Gastrocnemius medialis (tissue), 4 donors: ENCODE data around the gene ECT2L.

ENCODE experiments used
- POLR2A ChIP-seq, 2 donors: fragments of 450-650 bp; IDR thresholded peaks; one replicate each; pipeline ENCODE4 v1.6.1; 2017; ENCODE audit warnings: antibody characterized with exemption in 2 of 2, mild to moderate bottlenecking in 2 of 2, moderate library complexity in 2 of 2
- TF ChIP-seq, protein P1 (sequence below), 5 experiments: fragments of 450-650 bp in 3 of 5; fragments of 200-600 bp in 2 of 5; sonication (generic) in 2 of 5; IDR thresholded peaks in 4 of 5; conservative IDR thresholded peaks in 1 of 5; 1 replicate in 4 of 5; 2 replicates in 1 of 5; pipeline ENCODE4 v1.5.1; 2016 to 2019; ENCODE audit warnings: antibody characterized with exemption in 5 of 5, mild to moderate bottlenecking in 3 of 5, moderate library complexity in 3 of 5

DNA sequence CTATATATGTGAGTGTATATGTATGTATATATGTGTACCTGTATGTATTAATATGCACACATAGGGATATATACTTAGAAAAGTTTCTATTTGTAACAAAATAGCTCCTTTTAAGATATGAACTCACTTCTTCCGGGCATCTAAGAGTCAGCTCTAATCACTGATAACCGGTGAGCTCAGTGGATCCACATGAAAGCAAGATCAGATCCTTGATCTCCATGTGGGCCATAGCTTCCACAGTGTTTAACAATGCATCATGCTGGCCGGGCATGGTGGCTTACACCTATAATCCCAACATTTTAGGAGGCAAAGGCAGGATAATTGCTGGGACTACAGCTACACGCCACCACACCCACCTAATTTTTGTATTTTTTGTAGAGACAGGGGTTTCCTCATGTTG lies 52.6 kb downstream of the ECT2L start:
- TF ChIP-seq, protein P1, sequence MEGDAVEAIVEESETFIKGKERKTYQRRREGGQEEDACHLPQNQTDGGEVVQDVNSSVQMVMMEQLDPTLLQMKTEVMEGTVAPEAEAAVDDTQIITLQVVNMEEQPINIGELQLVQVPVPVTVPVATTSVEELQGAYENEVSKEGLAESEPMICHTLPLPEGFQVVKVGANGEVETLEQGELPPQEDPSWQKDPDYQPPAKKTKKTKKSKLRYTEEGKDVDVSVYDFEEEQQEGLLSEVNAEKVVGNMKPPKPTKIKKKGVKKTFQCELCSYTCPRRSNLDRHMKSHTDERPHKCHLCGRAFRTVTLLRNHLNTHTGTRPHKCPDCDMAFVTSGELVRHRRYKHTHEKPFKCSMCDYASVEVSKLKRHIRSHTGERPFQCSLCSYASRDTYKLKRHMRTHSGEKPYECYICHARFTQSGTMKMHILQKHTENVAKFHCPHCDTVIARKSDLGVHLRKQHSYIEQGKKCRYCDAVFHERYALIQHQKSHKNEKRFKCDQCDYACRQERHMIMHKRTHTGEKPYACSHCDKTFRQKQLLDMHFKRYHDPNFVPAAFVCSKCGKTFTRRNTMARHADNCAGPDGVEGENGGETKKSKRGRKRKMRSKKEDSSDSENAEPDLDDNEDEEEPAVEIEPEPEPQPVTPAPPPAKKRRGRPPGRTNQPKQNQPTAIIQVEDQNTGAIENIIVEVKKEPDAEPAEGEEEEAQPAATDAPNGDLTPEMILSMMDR (IDR thresholded peaks at IDR 0.05 in 4 of 5, conservative IDR thresholded peaks at IDR 0.05 in 1 of 5): no peak
- no peak for TF ChIP-seq POLR2A (IDR thresholded peaks at IDR 0.05)
